ENCODE data around the gene LDLRAD2.

GRCh38 chr1:21775985-21776562, 36.0 kb upstream of the LDLRAD2 start:
- TF ChIP-seq CTCF (IDR thresholded peaks at IDR 0.05 in 2 of 3, conservative IDR thresholded peaks at IDR 0.05 in 1 of 3; ENCODE audit: control insufficient read depth in 2 of 3, extremely low read depth in 1 of 3, insufficient read depth in 1 of 3, low read depth in 3 of 3, low read length in 3 of 3) (no peak), POLR2AphosphoS5 (IDR thresholded peaks at IDR 0.05; ENCODE audit: low read length) (no peak), SIN3A (IDR thresholded peaks at IDR 0.05; ENCODE audit: low read depth, low read length) (no peak), NR2C2 (IDR thresholded peaks at IDR 0.05; ENCODE audit: borderline replicate concordance, control insufficient read depth, insufficient read length, low read depth) (no peak), EP300 (IDR thresholded peaks at IDR 0.05; ENCODE audit: borderline replicate concordance in 1 of 2, control insufficient read depth in 1 of 2, low read depth in 2 of 2, low read length in 2 of 2) (no peak), CHD1 (IDR thresholded peaks at IDR 0.05; ENCODE audit: low read depth, low read length) (no peak)
- TF ChIP-seq, protein P1, sequence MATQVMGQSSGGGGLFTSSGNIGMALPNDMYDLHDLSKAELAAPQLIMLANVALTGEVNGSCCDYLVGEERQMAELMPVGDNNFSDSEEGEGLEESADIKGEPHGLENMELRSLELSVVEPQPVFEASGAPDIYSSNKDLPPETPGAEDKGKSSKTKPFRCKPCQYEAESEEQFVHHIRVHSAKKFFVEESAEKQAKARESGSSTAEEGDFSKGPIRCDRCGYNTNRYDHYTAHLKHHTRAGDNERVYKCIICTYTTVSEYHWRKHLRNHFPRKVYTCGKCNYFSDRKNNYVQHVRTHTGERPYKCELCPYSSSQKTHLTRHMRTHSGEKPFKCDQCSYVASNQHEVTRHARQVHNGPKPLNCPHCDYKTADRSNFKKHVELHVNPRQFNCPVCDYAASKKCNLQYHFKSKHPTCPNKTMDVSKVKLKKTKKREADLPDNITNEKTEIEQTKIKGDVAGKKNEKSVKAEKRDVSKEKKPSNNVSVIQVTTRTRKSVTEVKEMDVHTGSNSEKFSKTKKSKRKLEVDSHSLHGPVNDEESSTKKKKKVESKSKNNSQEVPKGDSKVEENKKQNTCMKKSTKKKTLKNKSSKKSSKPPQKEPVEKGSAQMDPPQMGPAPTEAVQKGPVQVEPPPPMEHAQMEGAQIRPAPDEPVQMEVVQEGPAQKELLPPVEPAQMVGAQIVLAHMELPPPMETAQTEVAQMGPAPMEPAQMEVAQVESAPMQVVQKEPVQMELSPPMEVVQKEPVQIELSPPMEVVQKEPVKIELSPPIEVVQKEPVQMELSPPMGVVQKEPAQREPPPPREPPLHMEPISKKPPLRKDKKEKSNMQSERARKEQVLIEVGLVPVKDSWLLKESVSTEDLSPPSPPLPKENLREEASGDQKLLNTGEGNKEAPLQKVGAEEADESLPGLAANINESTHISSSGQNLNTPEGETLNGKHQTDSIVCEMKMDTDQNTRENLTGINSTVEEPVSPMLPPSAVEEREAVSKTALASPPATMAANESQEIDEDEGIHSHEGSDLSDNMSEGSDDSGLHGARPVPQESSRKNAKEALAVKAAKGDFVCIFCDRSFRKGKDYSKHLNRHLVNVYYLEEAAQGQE (IDR thresholded peaks at IDR 0.05; ENCODE audit: low read depth, low read length), result no peak

Measured in GM12878 (cell line).